ENCODE data around the gene CNKSR3. TPM values are rescaled to one million over a fixed set of nuclear protein-coding genes. Genes with fewer than 3 reads are reported as not detected.

The CNKSR3 gene
- total RNA-seq, 1 experiment from 2014 or later, result 12.1 TPM

DNA sequence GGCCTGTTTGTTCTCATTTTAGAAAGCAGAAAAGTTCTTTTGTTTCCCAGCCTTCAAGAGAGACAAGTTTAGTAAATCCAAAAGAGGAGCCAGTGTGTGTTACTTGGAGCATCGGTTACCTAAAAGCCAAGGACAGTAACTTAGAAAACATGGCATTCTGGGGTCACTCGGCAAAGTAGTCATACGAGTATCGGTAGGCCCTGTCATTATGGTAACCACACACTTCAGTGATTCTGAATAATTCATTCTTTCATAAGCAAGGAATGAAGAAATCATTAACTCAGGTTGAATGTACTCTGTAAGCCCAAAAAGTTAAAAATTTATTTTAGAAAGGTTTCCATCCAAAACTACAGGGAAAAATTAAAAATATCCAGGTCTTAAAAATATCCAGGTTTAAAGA, 34.0 kb downstream of the CNKSR3 start:
- no peak overlapping the region for H3K4me3 ChIP-seq
- H3K9me3 ChIP-seq, result no peaks in the 10 kb centered on the region
- peaks cover 3% of the 10 kb centered on the region; the same call in 1 of the 2 replicates for H3K36me3 ChIP-seq
- no peaks in the 10 kb centered on the region for H3K27me3 ChIP-seq
- no peak for DNase-seq

DNA sequence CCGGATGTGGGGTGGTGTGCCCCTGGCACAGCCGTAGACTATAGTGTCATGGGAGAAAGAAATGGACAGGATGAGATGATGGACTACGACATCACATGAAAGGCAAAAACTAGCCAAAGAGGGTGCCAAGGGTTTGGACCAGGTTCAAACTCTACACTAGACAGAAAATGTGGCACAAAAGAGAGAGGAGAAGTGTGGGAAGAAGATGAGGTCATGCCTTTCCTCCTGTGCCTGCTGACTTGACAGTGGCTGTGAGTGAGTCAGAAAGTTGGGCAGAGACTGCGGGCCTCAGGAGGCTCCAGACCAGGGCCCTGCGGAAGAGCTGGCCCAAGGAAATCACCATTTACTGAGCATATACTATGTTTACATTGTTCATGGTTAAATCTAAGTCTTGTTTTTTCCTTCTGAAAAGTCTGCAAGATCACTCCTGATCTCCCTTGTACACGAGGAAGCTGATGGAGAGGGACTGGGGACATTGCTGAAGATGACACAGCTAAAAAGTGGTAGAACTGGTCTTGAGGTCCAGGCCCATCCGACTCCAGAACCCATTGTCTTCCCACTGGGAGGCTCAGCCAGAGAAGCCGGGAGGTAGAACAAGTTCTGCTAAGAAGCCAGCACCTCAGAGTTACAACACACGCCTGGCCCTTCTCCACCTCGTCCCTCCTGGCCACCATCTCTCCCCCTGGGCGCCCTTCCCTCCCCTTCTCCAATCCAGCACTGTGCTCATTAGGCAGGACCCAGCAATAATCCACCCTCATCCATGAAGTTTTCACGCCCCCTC, 35.6 kb downstream of the CNKSR3 start:
- Histone ChIP-seq H3K27me3 (no peaks in the 10 kb centered on the region), H3K36me3 (peaks cover 3% of the 10 kb centered on the region), H3K4me3 (no peak overlapping the region), H3K9me3 (0 out of 2 replicates have a peak, but pooled peaks cover 2% of the 10 kb centered on the region)
- peak; percentile 94 for DNase-seq

DNA sequence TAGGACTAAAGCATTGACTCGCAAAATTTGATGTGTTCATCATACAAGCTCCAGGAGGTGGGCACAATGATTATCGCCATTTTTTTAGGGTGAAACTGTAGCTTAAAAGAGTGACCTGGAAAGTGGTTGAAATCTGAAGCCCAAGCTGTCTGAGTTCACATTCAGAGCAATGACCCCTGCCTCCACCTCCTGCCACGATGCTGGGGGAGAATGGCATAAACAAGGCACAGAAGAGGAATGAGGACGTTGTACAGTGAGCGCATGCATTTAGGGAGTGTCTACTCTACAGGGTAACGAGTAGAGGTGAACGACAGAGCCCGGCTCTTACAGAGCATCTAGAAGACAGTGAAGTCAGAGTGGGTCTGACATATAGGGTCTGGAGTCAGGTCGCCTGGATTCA, 37.2 kb downstream of the CNKSR3 start:
- no peak for DNase-seq
- 0 out of 2 replicates have a peak, but pooled peaks cover 2% of the 10 kb centered on the region for H3K9me3 ChIP-seq
- H3K4me3 ChIP-seq, result no peak overlapping the region
- peaks cover 3% of the 10 kb centered on the region for H3K36me3 ChIP-seq
- no peaks in the 10 kb centered on the region for H3K27me3 ChIP-seq

DNA sequence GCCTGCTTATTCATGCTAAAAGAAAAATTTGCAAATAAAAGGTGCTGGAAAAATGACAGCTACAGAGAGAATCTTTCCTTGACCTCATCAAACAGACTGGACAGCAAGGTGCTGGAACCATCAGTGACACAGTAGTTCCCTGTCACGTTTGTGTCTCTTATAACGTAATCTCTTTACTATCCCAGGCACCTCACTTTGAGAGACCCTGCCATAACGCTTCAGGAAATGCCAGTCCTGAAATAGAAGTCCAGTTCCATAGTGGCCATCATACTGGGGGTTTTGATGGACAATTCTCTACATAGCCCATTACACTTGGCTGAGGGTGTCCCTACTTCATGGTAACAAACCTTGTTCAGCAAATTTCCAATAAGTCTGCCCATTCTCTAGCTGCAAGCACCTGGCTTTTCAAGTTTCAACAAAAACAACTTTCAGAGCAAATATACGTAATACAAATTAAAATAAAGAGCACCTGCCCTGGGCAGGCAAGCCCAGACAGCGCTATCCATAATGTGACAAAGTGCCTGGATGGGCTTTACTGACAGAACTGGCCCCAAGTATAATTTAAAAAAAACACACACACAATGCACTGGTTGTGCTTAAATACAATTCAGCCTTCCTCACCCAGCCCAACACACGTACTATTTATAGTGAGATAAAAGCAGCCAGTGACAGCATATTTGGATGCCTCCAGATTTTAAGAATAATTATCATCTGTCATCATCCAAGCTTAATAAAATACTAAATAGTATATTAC, 38.7 kb downstream of the CNKSR3 start:
- Histone ChIP-seq H3K36me3 (no peaks in the 10 kb centered on the region; the same call in 1 of the 2 replicates), H3K4me3 (no peak overlapping the region), H3K27me3 (no peaks in the 10 kb centered on the region), H3K9me3 (0 out of 2 replicates have a peak, but pooled peaks cover 2% of the 10 kb centered on the region)
- no peak for DNase-seq

DNA sequence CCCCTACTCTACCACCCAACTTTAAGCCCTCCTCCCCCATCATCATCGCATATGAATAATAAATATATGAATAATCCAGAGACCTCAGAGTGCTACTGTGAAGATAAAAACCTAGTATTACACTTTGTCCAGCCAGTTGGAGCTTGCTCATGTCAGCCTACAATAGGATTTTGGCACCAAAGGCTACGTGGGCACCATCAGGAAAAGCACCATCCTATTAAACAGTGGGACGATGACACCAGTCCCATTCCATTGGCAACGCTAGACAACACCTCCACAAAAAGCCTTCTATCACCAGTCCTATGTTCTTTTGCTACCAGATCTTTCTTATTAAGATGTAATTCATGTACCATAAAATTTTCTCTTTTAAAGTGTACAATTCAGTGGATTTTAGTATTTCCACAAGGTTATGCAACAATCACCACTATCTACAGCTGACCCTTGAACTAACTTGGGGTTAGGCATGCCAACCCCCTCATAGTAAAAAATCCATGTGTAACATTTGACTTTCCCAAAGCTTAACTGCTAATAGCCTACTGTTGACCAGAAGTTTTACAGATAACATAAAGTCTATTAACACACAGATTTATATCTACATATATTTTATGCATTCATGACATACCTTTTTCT, 41.1 kb downstream of the CNKSR3 start:
- H3K4me3 ChIP-seq, result no peak overlapping the region
- no peak for DNase-seq

DNA sequence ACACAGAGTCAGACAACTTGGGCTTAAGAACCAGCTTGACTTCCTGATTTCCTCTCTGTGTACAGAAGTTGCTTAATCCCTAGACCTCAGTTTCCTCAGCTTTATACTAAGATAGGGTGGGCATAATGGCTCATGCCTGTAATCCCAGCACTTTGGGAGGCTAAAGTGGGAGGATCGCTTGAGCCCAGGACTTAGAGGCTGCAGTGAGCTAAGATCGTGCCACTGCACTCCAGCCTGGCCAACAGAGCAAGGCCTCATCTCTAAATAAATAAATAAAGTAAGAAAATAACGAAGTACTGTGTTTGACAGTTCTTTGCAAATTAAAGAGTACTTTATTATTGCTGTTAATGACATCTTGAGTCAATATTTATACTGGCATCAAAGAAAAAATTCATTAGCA, 41.7 kb downstream of the CNKSR3 start:
- no peak overlapping the region for H3K4me3 ChIP-seq
- no peaks in the 10 kb centered on the region; the same call in 1 of the 2 replicates for H3K36me3 ChIP-seq
- no peaks in the 10 kb centered on the region for H3K27me3 ChIP-seq
- H3K9me3 ChIP-seq, result 0 out of 2 replicates have a peak, but pooled peaks cover 2% of the 10 kb centered on the region
- DNase-seq, result no peak

More for the DNA sequence above, 41.1 kb downstream of the CNKSR3 start:
- Histone ChIP-seq H3K9me3 (0 out of 2 replicates have a peak, but pooled peaks cover 2% of the 10 kb centered on the region), H3K27me3 (no peaks in the 10 kb centered on the region), H3K36me3 (no peaks in the 10 kb centered on the region; the same call in 1 of the 2 replicates)

DNA sequence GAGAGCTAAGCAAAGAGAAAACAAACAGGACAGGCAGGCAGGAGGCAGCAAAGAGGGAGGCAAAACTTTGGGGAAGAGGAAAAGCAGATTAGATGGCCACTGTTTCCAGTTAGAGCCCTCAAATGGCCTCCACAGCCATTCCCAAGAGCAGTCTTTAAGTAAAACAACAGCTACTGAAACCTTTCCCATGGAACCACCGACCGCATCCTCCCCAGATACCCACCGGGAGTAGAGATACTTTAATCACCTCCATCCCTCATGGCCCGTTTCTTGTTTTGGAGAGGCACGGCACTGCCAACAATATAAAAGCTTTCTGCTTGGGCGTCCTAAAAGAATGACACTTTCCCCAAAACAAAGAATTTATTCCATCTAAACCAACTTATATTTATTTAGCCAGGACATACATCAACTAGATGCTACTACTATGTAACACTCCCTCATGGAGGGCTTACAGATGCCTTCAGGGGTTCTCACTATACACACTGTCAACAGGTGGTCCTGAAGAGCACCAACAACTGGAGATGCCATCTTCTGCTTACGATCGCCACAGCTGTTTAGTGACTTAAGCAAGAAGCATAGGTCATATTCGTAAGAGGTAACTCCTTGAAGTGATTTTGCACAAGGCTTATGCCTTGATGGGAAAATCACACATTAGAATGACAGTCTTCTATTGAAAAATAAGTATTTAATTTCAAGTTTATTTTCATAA, 43.4 kb downstream of the CNKSR3 start:
- Histone ChIP-seq H3K27me3 (no peaks in the 10 kb centered on the region), H3K36me3 (no peaks in the 10 kb centered on the region; the same call in 1 of the 2 replicates), H3K9me3 (0 out of 2 replicates have a peak, but pooled peaks cover 2% of the 10 kb centered on the region), H3K4me3 (no peak overlapping the region)
- DNase-seq, result no peak

DNA sequence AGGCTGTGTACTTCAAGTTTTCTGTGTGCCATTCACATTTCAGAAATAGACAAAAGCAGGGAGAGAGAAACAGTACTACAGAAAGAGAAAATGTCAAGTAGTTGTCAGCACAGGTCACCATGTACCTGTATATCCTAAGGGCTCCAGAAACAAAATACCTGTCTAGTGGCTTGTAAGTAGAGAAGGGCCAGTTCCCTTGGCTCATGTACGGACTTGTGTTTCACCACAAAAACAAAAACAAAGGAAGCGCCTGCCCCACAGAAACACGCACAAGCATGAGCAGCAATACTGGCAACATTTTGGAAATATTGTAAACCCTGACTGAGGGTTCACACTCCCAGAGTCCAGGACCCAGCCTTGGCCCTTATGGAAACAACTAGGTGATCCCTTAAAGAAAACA, 44.3 kb downstream of the CNKSR3 start:
- H3K4me3 ChIP-seq, result no peak overlapping the region
- DNase-seq, result no peak
- H3K9me3 ChIP-seq, result 0 out of 2 replicates have a peak, but pooled peaks cover 2% of the 10 kb centered on the region
- H3K27me3 ChIP-seq, result no peaks in the 10 kb centered on the region
- no peaks in the 10 kb centered on the region; the same call in 1 of the 2 replicates for H3K36me3 ChIP-seq

DNA sequence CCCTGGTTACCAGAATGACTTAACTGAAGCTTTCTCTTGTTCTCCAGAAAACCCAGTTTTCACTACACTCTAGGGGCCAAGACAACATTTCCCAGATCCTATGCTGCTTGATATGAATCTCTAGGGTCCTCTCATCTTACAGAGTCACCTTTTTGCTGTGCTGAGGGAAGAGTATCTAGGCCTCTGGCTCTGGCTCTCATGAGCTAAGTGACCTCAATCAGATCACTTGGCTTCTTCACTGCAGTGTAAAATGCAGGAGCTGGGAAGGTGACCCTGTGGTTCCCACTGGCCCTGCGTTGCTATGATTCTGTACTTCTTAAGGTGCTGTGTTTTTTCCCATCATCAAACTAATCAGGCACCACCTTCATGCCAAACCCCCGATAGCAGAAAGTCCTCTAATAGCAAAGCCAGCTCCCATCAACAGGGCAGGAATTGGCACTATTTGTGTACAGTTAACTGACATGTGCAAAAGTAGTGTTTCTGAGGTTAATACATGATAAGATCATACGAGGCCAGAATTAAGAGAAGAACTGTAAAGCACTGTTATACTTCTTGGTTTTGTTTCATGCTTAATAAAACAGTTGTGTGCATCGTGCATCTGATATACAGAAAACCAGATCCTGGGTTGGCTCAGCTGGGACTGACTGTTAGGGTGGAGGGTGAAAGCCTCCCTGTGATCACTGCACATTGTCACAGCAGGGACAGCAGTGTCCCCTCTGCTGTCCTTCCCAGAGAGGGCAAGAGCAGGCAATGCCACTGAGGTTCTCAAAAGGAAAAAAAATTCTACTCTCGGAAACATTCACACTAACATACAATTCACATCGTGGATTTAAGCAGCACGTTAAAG, 46.7 kb downstream of the CNKSR3 start:
- Histone ChIP-seq H3K27me3 (no peaks in the 10 kb centered on the region), H3K4me3 (no peak overlapping the region), H3K9me3 (no peaks in the 10 kb centered on the region), H3K36me3 (no peaks in the 10 kb centered on the region)
- DNase-seq, result no peak

DNA sequence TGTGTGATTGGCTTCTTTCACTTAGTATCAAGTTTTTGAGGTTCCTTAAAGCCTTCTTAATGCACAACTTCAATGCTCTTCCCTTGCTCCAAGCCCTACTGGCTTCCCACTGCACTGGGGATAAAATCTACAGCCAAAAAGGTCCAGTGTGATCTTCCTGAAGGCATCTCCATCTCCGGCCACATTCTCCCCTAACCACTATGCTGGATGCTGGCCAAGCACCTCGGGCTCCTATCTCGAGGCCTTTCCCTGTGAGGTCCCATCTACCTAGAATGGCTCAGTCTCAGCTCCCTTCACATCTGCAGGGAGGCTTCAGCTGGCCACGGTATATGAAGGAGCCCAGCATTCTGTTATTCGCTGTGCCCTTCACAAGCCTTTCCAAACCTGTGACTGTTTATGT, 48.1 kb downstream of the CNKSR3 start:
- no peak for DNase-seq
- Histone ChIP-seq H3K36me3 (no peaks in the 10 kb centered on the region), H3K27me3 (no peaks in the 10 kb centered on the region), H3K9me3 (no peaks in the 10 kb centered on the region), H3K4me3 (no peak overlapping the region)

DNA sequence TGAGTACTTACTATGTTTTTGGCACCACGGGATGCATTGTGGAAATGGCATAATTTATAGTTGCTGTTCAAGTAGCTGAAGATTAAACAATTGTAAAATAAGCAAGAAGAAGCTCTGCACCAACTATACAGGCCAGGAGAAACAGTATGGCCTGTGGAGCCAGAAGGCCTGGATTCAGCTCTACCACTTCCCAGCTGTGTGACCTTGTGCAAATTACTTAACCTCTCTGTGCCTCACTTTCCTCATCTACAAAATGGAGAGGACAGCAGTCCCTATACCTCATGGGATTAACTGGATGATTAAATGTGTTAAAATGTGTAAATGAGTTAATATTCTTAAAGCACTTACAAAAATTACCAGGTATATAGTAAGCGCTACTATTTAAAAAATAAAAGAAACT, 49.1 kb downstream of the CNKSR3 start:
- Histone ChIP-seq H3K36me3 (no peaks in the 10 kb centered on the region), H3K27me3 (no peaks in the 10 kb centered on the region), H3K4me3 (no peak overlapping the region), H3K9me3 (no peaks in the 10 kb centered on the region)
- DNase-seq, result no peak

DNA sequence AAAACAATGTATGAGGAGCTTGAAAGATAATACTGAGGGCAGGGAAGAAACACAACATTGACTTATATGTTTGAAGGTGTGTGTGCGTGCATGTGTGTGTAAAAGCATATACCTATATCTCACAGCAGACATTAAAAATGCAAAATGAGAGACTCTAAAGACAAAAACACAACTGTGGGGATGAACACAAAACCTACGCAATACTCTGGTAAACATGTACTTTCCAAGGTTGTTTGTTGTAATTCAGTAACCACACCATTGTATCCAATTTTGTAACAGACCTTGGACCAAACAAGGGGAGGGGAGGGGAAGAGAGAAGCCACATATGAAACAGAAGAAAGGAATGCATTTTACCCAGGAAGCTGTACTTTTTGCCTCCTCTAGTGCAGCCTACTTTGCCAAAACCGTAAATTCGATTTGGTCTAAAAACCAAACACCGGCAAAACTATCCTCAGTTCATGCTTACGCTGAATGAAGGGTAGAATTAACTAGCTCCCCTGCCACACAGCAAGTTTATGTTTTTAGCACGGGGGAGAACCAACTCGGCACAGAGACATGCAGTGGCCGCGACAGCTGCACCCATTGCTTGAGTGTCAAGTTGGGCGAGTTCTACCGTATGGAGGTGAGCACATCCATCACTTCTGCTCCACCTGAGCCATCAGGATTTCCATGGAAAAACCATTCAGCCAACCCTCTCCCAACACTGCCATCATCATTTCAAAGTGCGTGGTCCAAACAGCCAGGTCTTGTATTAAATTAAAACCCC, 50.0 kb downstream of the CNKSR3 start:
- no peaks in the 10 kb centered on the region for H3K27me3 ChIP-seq
- H3K36me3 ChIP-seq, result no peaks in the 10 kb centered on the region
- H3K9me3 ChIP-seq, result no peaks in the 10 kb centered on the region
- H3K4me3 ChIP-seq, result peak overlapping the region; percentile 25
- peak; percentile 43 for DNase-seq

DNA sequence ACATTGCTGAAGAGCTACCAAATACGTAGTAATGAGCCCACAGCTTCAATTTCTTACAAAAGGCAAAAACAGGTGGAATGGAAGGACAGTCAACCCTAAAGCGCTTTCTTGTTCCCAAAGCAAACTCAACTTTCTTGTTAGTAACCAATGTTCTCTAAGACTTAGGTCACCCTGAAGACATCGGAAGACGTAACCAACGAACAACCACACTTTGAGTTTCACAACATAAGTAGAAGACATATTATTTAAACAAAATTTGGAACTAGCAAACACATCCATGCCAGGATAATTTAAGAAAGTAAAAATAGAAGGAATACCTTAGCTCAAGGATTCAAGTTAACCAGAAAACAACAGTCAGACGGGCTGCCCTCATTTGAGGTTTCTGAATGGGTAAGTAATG, 51.0 kb downstream of the CNKSR3 start:
- DNase-seq, result no peak
- H3K9me3 ChIP-seq, result no peaks in the 10 kb centered on the region
- peak overlapping the region; percentile 26 for H3K4me3 ChIP-seq
- H3K27me3 ChIP-seq, result no peaks in the 10 kb centered on the region
- H3K36me3 ChIP-seq, result no peaks in the 10 kb centered on the region

DNA sequence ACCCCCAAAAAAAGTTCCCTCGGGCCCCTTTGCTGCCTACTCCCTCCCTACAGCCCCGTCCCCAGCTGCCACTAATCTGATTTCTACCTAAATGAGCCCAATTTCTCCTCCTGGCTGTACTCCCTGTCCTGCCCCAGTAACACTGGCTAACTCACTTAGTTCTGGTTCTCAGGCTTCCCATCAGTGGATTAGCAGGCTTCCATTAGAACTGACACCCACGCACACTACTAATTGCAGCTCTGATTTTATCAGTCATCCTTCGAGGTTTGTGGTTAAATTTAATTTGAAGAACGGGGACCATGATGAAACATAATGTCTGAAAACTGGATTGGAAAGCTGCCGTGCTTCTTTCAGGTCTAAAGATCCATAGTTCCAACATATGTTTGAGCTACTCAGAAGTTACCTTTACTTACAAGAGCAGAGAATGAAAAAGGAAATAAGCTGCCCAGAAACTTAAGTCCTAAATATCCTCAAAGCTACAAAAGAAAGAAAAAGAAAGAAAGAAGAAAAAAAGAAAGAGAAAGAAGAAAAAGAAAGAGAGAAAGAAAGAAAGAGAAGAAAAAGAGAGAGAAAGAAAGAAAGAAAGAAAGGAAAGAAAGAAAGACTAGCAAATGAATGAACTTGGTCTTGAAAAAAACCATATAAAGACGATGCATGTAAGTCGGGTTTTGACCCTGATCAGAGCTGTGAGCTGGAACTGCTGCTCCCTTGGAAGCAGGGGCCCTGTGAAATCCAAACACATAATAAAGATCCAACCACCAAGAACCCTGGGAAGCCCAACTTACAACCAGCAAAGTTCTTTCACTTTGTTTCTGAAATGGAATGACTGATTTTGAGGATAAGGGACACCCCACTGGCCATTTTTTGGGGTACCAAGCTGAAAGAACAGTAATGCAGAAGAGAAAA, 51.7 kb downstream of the CNKSR3 start:
- H3K4me3 ChIP-seq, result peak overlapping the region; percentile 26
- peak; percentile 23 for DNase-seq

More for the DNA sequence above, 51.7 kb downstream of the CNKSR3 start:
- H3K9me3 ChIP-seq, result no peaks in the 10 kb centered on the region
- H3K27me3 ChIP-seq, result no peaks in the 10 kb centered on the region
- H3K36me3 ChIP-seq, result no peaks in the 10 kb centered on the region
